HG02884 (cell line): ENCODE data around the gene ENPP1.

ENCODE experiments used
- ATAC-seq: cut with Tn5 transposase; IDR thresholded peaks from one replicate; pipeline ENCODE4 v1.9.1; 2021; ENCODE audit warnings: mild to moderate bottlenecking, moderate library complexity; ENCODE audit not compliant: unreplicated experiment

ENPP1 gene

DNA sequence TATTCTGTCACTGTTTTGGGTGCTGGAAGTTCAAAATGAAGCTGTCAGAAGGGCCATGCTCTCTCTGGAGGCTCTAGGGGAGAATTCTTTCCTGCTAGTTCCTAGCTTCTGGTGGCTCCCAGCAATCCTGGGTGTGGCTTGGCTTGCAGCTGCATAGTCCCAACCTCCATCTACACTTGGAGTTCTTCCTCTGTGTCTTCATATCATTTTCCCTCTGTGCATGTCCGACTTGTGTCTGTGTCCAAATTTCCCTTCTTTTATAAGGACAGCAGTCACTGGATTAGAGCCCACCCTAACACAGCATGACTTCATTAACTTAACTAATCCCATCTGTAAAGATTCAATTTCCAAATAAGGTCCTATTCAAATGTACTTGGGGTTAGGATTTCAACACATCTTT is 23.3 kb upstream of the ENPP1 start:
- ATAC-seq = no peak

DNA sequence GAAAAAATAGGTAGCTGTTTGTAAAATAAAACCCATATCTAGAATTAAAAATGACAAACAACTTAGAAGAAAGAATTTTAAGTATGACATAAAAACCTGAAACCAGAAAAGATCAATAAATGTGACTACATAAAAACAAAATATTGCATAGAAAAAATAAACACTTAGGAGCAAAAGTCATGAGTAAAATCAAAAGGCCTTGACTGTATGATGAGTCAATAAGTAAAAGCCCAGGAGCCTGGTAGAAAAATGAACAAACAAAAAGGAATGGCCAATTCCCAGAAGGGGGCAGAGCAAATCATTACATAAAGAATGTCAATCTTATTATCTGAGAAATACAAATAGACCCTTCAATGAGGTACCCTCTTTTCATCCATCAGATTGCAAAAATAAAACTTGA is 20.7 kb upstream of the ENPP1 start:
- no peak for ATAC-seq

DNA sequence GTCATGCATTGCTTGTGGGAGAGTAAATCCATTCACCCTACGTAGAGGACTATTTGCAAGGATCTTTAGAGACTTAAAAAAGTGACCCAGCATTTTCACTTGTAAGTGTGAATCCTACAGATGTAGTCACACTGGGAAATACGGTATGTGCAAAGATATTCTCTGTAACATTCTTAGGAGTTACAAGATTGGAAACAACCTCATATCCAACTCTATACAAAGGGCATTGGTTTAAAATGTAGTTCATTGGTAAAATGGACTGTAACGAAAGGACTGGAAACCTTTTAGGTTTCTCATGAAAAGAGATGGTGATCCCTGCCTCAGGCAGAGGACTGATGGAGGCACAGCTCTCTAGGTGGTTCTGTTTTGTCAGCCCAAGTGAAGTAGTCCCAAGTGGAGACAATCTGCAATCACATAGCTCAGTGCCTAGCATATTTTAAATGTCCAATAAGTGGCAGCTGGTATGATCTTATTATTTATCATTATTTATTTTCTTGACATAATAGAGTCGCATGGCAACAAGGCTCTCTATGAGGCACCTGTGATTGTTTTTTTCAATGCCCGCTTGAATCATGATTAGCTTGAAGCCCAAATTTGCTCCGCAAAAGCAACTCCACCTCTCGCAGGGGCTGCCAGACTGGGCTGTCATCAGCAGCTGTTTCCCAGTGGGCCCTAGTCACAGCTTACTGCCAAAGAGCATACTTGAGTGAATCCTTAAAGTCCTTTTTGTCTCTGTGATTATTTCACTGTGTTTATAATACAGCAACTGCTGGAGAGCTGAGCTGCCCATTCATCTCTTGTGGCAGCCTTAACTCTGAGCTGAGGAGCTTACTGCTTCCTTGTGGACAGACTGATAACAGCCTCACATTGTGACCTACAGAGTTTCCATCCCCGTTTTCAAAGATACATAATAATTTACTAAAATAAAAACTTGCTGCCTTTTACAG is 19.8 kb upstream of the ENPP1 start:
- ATAC-seq = no peak

DNA sequence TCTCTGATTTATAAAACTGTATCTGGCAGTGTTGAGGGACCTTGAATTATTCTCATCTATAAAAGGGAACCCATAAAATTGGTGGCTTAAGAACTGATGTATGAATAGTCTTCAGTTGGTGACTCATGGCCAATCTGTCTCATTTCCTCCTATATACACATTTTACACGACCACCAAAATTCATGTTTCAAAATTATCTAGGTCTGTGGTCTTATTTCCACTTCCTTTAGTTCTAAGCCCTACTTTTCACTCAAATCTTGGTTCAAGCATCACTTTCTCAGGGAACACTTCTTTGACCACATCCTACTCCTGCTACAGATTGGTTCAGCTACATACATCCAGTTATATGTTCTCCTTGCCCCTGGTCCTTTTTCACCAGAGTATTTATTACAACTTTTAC is 18.6 kb upstream of the ENPP1 start:
- no peak for ATAC-seq

DNA sequence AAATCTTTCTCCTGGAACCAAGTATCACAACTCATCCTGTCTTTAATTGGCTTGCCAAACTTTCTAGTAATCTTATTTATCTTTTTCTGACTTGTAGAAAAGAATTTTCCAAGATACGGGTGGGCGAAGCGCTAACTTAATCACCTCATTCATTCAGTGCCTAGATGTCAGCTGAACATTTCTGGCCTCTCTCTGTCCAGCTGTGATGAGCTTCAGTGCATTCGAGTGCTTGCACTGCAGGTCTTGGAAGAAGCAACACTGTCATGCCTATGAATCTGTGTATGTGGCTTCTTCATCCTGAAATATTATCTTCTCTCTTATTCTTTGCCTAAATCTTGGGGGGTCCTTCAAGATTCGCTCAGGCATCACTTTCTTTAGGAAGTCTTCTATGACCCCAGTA is 16.3 kb upstream of the ENPP1 start:
- no peak for ATAC-seq

DNA sequence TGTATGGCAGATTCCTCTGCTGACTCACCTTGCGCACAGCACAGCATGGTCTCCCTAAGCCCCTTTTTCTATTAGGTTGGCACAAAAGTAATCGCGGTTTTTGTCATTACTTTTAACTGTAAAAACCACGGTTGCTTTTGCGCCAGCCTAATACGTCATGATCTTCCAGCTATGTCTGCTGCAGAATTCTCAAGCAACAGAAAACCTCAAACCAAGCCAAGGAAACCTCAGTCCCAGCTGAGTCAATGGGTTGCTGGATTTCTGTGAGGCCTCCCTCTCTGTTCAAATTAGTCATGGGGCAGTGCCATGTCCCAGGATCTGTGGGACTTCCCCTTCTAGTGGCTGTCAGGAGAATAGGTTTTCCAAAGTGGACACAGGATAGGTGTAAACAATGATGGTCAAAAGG is 15.7 kb upstream of the ENPP1 start:
- ATAC-seq = no peak

DNA sequence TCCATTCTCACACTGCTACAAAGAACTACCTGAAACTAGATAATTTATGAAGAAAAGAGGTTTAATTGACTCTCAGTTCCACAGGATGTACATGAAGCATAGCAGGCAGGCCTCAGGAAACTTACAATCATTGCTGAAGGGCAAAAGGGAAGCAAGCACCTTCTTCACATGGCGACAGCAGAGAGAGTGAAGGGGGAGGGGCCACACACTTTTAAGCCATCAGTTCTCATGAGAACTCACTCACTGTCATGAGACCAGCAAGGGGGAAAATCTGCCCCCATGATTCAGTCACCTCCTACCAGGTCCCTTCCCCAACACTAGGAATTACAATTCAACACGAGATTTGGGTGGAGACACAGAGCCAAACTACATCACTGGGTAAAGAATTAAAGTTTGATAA is 12.5 kb upstream of the ENPP1 start:
- no peak for ATAC-seq

DNA sequence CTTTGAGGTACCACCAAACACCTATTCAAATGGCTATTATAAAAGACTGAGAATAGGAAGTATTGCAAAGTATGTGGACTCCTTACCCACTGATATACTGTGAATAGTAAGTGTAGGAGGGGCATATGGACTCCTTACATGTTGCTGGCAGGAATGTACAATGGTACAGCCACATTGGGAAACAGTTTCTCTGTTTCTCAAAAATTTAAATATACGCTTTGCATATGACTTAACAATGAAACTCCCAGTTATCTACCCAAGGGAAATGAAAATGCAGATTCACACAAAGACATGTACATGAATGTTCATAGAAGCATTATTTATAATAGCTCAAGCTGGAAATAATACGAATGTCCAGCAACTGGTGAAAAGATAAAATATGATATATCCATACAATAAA is 5.5 kb upstream of the ENPP1 start:
- ATAC-seq = no peak

DNA sequence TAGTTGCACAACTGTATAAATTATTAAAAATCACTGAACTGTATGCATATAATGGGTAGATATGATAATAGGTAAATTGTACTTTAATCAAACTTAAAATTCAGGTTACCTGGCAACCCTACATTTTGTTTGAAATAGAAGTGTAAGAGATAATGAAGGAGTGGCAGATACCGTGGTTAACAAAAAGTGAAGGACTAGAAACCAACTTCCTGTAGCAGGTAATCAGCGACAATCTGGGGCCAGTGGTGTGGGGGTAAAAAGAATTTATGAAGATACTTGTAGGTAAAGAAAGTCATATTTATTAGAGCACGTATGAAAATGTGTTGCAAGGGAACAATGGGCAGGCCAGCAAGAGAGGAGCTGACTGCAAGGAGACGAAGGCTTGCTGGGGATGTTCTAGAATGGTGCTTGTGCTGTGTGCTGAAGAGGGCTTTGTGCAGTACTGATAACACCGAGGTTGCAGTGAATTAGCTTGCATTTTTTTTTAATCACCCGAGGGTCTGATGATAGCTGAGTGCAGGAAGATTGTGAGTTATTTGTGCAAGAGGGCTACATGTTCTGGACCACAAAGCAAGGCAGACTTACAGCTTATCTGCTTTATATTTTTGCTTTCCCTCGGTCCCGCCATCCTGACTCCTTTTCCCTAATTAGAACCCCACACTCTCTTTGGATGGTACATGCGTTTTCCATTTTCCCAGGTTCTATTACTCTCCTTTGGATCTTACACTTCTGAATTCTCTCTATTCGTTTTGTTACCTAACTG is 4.6 kb upstream of the ENPP1 start:
- no peak for ATAC-seq

DNA sequence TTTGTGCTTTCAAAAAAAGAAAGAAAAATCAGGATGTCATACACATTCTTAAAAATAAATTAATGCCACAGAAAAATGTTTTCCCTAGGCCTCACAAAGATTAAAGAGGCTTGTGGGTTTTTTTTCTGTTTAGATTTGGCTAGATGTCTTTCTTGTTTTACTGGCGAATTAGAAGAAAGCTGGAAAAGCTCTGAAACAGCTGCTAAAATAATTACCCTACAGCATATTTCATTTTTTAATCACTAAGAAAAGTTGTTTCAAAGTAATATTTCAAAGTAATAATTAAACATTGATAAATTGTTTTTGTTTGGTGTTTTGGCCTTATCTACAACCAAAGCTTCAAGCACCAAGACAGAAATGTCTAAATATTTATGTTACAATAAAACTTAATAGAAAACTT is 3.7 kb upstream of the ENPP1 start:
- ATAC-seq = no peak

DNA sequence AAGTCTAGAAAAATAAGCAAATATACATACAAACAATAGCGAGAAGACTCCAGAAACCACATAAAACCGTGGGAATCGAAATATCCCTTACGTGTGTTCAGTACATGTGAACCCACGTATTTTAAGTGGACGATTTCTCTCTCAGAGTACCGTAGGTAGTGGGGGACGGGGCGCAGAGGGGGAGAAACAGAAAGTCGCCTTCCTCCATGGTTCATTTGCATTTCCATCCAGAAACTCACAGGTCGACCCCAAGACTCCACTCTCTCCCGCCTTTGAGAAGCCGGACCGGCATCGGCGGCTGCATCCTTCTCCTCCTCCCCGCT is 538 bp upstream of the ENPP1 start:
- ATAC-seq = no peak

DNA sequence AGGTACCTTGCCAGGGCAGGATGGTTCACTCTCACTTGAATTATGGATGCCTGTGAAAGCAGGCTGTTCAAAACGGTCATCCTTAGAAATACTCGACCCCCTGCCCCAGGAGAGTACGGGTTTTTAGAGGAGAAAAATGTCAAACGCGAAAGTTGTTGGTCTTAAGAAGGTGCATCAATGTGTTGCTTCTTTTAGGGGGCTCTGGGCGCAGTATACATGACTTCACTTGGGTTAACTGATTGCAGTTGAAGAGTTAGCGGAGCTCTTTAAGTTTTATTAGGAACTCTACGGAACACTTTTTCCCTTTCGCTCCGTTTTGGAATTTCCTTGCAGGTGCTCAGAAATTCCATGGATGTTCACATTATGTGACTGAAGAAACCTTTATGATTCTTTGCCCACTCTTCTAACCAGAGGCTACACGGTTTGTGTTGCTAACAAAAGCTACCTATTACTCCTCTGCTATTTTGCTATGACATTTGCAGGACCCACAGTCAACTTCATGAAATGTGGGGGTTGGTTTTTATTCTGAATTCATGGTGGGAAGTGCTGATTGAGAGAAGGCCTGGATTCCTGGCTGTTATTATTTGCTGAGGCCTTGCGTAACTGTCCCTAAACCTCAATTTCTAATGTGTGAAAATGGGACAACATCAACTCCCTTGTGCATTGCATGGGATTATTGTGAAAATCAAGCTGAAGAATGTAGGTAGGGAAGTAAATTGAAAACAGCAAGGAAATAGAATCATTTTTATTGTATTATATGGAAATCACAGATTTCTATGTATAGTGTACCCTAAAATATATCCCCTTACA is 845 bp downstream of the ENPP1 start:
- no peak for ATAC-seq

DNA sequence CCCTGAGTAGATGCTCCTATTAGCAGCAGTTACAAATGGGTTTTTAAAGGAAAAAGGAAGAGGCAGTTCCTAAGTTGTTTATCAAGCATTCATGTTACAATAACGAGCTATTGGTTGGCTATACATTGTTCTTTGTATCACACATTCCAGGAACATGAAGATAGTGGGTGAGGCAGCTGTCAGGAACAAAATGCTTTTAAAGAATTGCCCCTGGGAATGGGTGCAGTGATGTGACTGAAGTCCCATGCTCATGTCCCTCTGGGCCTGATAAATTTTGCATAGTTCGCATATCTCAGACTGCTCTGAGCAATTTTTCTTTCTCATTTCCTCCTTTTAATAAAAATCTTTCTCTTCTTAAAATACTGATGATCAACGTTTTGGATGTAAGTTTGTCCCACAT is 3.7 kb downstream of the ENPP1 start:
- ATAC-seq = no peak

DNA sequence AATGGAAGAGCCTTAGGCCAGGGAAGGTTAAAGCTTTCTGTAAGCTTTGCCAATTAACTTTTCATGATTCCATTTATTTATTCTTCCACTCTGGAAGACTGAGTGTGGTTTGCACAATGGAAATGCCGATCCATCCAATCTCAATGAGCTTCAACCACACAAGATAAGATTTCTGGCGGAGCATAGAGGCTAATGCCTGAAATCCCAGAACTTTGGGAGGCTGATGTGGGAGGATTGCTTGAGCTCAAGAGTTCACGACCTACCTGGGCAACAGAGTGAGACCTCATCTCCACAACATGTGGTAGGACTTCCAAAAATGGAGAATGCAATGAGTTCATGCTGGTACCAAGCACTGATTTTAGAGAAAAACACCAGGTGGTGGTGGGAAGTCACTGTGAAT is 6.2 kb downstream of the ENPP1 start:
- no peak for ATAC-seq

DNA sequence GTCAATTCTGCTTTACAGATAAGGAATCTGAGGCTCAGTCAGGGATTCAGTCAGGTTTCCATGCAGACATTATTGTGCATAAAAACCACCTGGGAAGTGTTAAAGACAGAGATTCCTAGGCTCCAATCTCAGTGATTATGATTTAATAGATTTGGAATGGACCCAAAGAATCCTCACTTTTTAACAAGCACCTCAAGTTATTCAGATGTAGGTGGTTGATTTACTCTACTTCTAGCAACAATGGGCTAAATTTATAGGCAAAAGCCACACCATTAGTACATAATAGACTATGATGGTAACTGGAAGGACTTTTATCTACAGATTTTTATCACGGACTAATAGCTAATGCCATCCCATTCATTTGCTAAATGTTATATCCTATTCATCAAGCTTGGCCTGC is 9.0 kb downstream of the ENPP1 start:
- ATAC-seq = no peak

DNA sequence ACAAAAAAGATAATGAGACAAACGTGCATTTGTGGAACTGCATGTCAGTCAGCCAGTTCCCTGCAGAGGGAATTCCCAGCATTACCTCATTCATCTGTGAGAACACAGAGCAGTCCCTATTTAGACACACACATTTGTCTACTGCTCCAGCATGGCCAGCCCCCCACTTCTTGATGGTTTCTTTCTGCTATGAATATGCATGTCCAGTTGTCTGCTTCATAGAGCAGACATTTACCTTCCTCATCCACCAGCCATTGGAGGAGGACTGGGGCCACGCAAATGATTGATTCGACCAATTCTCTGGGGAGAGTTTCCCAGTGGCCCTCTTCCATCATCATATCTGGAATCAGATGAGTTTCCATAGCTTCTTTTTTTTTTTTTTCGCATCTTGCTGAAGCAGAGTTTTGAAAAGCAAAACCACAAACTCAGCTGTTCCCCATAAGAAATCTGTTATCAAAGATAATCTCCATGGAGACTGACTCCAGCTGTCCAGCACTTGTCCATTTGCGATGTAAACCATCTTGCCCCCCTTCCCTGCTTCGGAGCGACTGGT is 11.8 kb downstream of the ENPP1 start:
- ATAC-seq = no peak

DNA sequence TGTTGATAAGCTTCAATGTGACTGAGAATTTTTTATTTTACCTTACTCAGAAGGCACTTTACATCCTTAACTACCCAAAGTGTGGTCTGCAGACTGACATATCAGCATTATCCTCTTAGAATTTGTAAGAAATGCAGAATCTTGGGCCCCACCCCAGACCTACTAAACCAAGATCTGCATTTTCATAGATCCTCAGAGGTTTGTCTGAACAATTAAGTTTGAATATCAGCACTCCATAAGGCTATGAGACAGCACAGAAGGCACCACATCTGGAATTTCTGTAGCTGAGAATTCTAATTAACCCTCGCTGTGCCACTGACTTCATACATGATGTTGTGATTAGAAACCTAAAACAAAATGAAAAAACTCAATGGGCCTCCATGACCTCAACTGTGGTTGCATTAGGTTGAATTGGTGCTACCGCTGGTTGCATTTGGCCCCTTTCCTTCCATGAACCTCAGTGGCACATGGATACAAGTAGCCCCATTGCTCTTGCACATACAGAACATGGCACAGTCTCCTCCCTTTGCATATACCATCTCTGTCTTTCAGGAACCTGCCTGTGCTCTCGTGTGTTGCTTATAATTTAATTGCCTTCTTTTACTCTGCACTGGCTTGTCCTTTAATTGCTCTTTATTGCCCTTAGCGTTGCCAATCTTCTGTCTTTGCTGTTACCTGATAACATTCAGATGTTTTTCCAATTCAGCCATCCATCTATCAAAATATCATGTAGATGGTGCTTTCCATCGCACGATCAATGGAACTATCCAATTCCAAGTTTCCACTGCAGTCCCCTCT is 13.4 kb downstream of the ENPP1 start:
- ATAC-seq = no peak

DNA sequence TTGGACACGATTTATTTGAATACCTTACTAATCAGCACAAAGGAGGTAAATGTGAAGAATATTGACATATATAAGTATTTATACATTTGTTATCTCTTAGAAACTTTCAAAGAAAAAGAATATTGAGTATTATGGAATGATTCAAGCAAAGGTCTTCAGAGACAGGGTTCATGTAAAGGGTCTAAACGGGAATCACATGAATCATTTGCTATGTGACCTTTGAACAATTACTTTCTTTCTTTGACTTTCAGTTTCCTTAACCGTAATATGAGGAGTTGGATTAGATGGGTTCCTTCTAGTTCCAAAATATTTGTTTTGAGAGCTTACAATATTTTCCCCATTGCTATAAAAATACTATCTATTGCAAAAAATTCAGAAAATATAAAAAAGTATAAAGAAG is 14.3 kb downstream of the ENPP1 start:
- ATAC-seq = no peak

DNA sequence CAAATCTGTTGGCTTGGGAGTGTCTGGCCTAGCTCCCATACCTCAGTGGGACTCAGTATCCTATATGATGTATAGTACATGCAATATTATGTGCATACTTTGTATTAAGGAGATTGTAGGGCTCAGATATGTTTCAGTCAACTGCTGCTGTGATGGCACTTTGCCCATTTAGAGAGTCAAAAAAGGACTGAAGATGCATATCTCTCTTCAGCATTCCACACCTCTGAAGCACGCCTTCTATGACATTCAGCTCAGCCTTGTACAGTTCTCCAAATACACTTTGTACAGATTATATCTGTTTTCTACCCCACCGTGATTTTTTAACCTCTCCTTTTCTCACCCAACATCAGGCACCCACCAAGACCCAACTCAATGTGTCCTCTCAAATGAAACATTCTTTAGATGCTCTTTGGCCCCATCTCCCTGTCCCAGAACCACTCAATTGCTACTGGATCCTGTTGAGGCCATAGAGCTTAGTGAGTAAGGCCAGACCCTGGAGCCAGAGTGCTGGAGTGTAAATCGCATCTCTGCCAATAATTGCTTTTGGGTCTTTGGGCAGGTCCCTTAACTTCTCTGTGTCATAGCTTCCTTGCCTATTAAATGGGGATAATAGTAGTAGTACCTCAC is 15.6 kb downstream of the ENPP1 start:
- no peak for ATAC-seq

DNA sequence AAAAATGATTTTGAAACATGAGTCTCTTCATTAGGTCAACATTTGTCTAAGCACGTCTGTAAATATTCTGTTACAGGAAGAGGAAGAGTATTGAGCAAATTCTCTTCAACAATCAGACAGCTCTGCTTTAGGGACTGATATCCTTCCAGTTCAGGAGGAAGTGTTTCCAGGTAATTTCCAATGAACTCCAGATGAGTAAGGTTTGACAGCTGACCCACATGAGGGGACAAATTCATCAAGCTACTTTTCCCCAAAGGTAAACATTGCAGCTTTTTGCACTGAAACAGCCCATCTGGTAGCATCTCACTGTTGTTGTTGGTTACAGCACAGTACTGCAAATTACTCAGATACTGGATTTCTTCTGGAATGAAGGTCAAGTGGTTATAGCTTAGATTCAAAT is 18.1 kb downstream of the ENPP1 start:
- no peak for ATAC-seq
